HCT116 (cell line): Measurements from ENCODE around the gene GUK1. TPM values are rescaled to one million over a fixed set of nuclear protein-coding genes. Genes with fewer than 3 reads are reported as not detected.

Experiments used
- ATAC-seq: fragments of 200-7000 bp; cut with Tn5 transposase; 2 replicates; pipeline ENCODE4 v1.9.1; 2020; ENCODE audit warnings: mild to moderate bottlenecking, moderate library complexity
- BruUV-seq: library from RNA; stranded (reverse); fragments of 400-500 nt; replicated peaks from 2 replicates; lab custom pipeline; 2021; lab: Mats Ljungman, UMichigan
- CTCF ChIA-PET: fragments of 300-600 bp; sonication (Branson Sonifier 250); formaldehyde crosslinking; loops from one replicate; lab custom pipeline; 2021; ENCODE audit warnings: antibody characterized with exemption; lab: Charles Lee
- POLR2A ChIA-PET: fragments of 300-600, 350-600 bp; sonication (Branson Sonifier 250); formaldehyde crosslinking; loops from one replicate; lab custom pipeline; 2021; ENCODE audit warnings: antibody characterized with exemption; lab: Charles Lee
- RAD21 ChIA-PET, 2 experiments: fragments of 300-600 bp; sonication (Branson Sonifier 250); formaldehyde crosslinking; loops; one replicate each; lab custom pipeline; 2023; ENCODE audit warnings: low total read pairs in 2 of 2; ENCODE audit not compliant: uncharacterized antibody in 2 of 2, unreplicated experiment in 2 of 2, low non-redundant PET in 1 of 2; lab: Charles Lee
- DNase-seq: peaks from one replicate; pipeline ENCODE4 v3.0.0-alpha.2; 2010; ENCODE audit warnings: low read depth, low spot score
- H2AFZ ChIP-seq: fragments of 200-600 bp; shearing (Covaris generic), sonication (generic); 2 replicates; pipeline ENCODE4 v1.6.1; 2017; ENCODE audit warnings: low read depth, mixed run types, mixed read lengths, antibody characterized with exemption, low read length; ENCODE audit not compliant: poor library complexity, severe bottlenecking
- H3K27ac ChIP-seq: 2 replicates; pipeline ENCODE4 v1.5.1; 2012; ENCODE audit warnings: low read depth, low read length
- H3K27me3 ChIP-seq: fragments of 200-600 bp; sonication (generic); 2 replicates; pipeline ENCODE4 v1.6.1; 2016; ENCODE audit warnings: mixed run types, low read length, mixed read lengths; ENCODE audit not compliant: insufficient read depth
- H3K36me3 ChIP-seq, 2 experiments: fragments of 200-500 bp in 1 of 2; fragments of 200-600 bp in 1 of 2; sonication (Bioruptor generic) in 1 of 2; sonication (generic) in 1 of 2; 2 replicates each; pipeline versions ENCODE4 v1.5.1 to v1.6.1; 2014 to 2016; ENCODE audit warnings: low read length in 2 of 2, inconsistent platforms in 1 of 2, mixed read lengths in 1 of 2, mixed run types in 1 of 2; ENCODE audit not compliant: insufficient read depth in 2 of 2, control insufficient read depth in 1 of 2
- H3K4me1 ChIP-seq, 2 experiments: fragments of 200-600 bp in 1 of 2; sonication (generic) in 1 of 2; 2 replicates each; pipeline versions ENCODE4 v1.5.1 to v1.6.1; 2012 to 2017; ENCODE audit warnings: low read length in 2 of 2, inconsistent platforms in 1 of 2, mild to moderate bottlenecking in 1 of 2, mixed read lengths in 1 of 2, mixed run types in 1 of 2, moderate library complexity in 1 of 2; ENCODE audit not compliant: insufficient read depth in 2 of 2, control insufficient read depth in 1 of 2
- H3K4me2 ChIP-seq: fragments of 200-600 bp; sonication (generic); 2 replicates; pipeline ENCODE4 v1.6.1; 2017; ENCODE audit warnings: mixed run types, low read length, mixed read lengths
- H3K4me3 ChIP-seq, 2 experiments: fragments of 200-600 bp in 1 of 2; sonication (generic) in 1 of 2; replicated peaks in 1 of 2; 2 replicates each; pipeline ENCODE4 v1.5.1; 2011 to 2016; ENCODE audit warnings: low read length in 2 of 2, control low read depth in 1 of 2, low read depth in 1 of 2, mild to moderate bottlenecking in 1 of 2, mixed read lengths in 1 of 2, mixed run types in 1 of 2
- H3K79me2 ChIP-seq: fragments of 200-600 bp; sonication (generic); 2 replicates; pipeline ENCODE4 v1.6.1; 2017; ENCODE audit warnings: mild to moderate bottlenecking, mixed run types, low read length, moderate library complexity, mixed read lengths; ENCODE audit not compliant: insufficient read depth
- H3K9ac ChIP-seq: fragments of 200-600 bp; sonication (generic); 2 replicates; pipeline ENCODE4 v1.6.1; 2016; ENCODE audit warnings: low read length, mixed read lengths
- H3K9me2 ChIP-seq: fragments of 200-600 bp; sonication (generic), shearing (Covaris generic); 2 replicates; pipeline ENCODE4 v1.6.1; 2017; ENCODE audit warnings: mixed run types, mild to moderate bottlenecking, moderate library complexity; ENCODE audit not compliant: insufficient read depth
- H3K9me3 ChIP-seq, 2 experiments: fragments of 200-500 bp in 1 of 2; fragments of 200-600 bp in 1 of 2; sonication (Bioruptor generic) in 1 of 2; sonication (generic) in 1 of 2; 2 replicates each; pipeline ENCODE4 v1.6.1; 2014 to 2017; ENCODE audit warnings: low read length in 2 of 2, mixed read lengths in 2 of 2, inconsistent platforms in 1 of 2, low read depth in 1 of 2, mild to moderate bottlenecking in 1 of 2, mixed run types in 1 of 2, moderate library complexity in 1 of 2; ENCODE audit not compliant: control insufficient read depth in 1 of 2, insufficient read depth in 1 of 2
- H4K20me1 ChIP-seq: fragments of 200-600 bp; sonication (generic), shearing (Covaris generic); 2 replicates; pipeline ENCODE4 v1.6.1; 2017; ENCODE audit warnings: mixed run types, mild to moderate bottlenecking, moderate library complexity; ENCODE audit not compliant: insufficient read depth
- ATF3 ChIP-seq: IDR thresholded peaks from 2 replicates; pipeline ENCODE4 v1.6.1; 2012
- CBX3 ChIP-seq: IDR thresholded peaks from 2 replicates; pipeline ENCODE4 v1.6.1; 2012; ENCODE audit warnings: low read depth
- CEBPB ChIP-seq: IDR thresholded peaks from 2 replicates; pipeline ENCODE4 v1.6.1; 2012; ENCODE audit warnings: low read depth
- CTCF ChIP-seq, 3 experiments: fragments of 200-600 bp in 1 of 3; sonication (generic) in 1 of 3; IDR thresholded peaks in 2 of 3; conservative IDR thresholded peaks in 1 of 3; 2 replicates each; pipeline ENCODE4 v1.5.1; 2012 to 2017; ENCODE audit warnings: low read depth in 2 of 3, low read length in 2 of 3, antibody characterized with exemption in 1 of 3, borderline replicate concordance in 1 of 3, control low read depth in 1 of 3, mild to moderate bottlenecking in 1 of 3, mixed read lengths in 1 of 3, mixed run types in 1 of 3, moderate library complexity in 1 of 3; ENCODE audit not compliant: insufficient read depth in 1 of 3
- EGR1 ChIP-seq: IDR thresholded peaks from 2 replicates; pipeline ENCODE4 v1.6.1; 2012; ENCODE audit warnings: low read depth
- ELF1 ChIP-seq: IDR thresholded peaks from 2 replicates; pipeline ENCODE4 v1.6.1; 2012; ENCODE audit warnings: low read depth, borderline replicate concordance
- EZH2 ChIP-seq: fragments of 200-600 bp; sonication (generic); IDR thresholded peaks from 2 replicates; pipeline ENCODE4 v1.6.1; 2017; ENCODE audit warnings: antibody characterized with exemption, mixed run types
- EZH2phosphoT487 ChIP-seq: fragments of 200-600 bp; IDR thresholded peaks from 2 replicates; pipeline ENCODE4 v1.6.1; 2018; ENCODE audit warnings: antibody characterized with exemption, borderline replicate concordance
- MAX ChIP-seq: IDR thresholded peaks from 2 replicates; pipeline ENCODE4 v1.6.1; 2012
- POLR2A ChIP-seq: IDR thresholded peaks from 2 replicates; pipeline ENCODE4 v1.7.0; 2011; ENCODE audit warnings: borderline replicate concordance; ENCODE audit not compliant: insufficient read depth, insufficient read length; ENCODE audit errors: extremely low read depth
- POLR2AphosphoS5 ChIP-seq: IDR thresholded peaks from 2 replicates; pipeline ENCODE4 v1.6.1; 2011; ENCODE audit warnings: mild to moderate bottlenecking, low read depth, low read length, moderate library complexity
- SIN3A ChIP-seq: IDR thresholded peaks from 2 replicates; pipeline ENCODE4 v1.6.1; 2012; ENCODE audit warnings: low read depth
- SP1 ChIP-seq: IDR thresholded peaks from 2 replicates; pipeline ENCODE4 v1.6.1; 2012; ENCODE audit warnings: low read depth
- SRF ChIP-seq: IDR thresholded peaks from 2 replicates; pipeline ENCODE4 v1.6.1; 2012; ENCODE audit warnings: low read depth
- TCF7L2 ChIP-seq: IDR thresholded peaks from 2 replicates; pipeline ENCODE4 v1.7.0; 2011; ENCODE audit warnings: borderline replicate concordance, inconsistent platforms; ENCODE audit not compliant: insufficient read depth, insufficient read length; ENCODE audit errors: extremely low read depth
- ZFX ChIP-seq: fragments of 450-650 bp; IDR thresholded peaks from 2 replicates; pipeline ENCODE4 v1.6.1; 2017
- ZNF274 ChIP-seq: fragments of 200-500 bp; sonication (Bioruptor generic); IDR thresholded peaks from 2 replicates; pipeline ENCODE4 v1.6.1; 2014; ENCODE audit warnings: mild to moderate bottlenecking, low read depth, low read length, inconsistent platforms
- intact Hi-C: fragments of 100-400 bp; cut with micrococcal nuclease; formaldehyde crosslinking; loops from 2 replicates; pipeline ENCODE4 v1.10.0; 2022
- total RNA-seq: library from RNA; stranded (reverse); gene quantifications from one replicate; pipeline ENCODE4 v1.2.1, GENCODE V29; 2021; ENCODE audit not compliant: unreplicated experiment

The GUK1 gene
- total RNA-seq, 1 experiment from 2014 or later, result 145 TPM

GRCh38 chr1:228157729-228158126 is 17.6 kb downstream of the GUK1 start:
- no TSS peak for BruUV-seq
- no peak overlapping the region for H3K4me2 ChIP-seq
- H2AFZ ChIP-seq, result no peak overlapping the region
- ChIA-PET CTCF (no interaction called here), POLR2A (interaction anchor here (0.7 kb wide), 1 partner anchor 330 kb away, joined by 3 read pairs; no protein-coding TSS in a partner anchor), RAD21 (no interaction called here)
- TF ChIP-seq EZH2 (no peak), POLR2AphosphoS5 (no peak), ATF3 (no peak), TCF7L2 (no peak), POLR2A (no peak), CBX3 (no peak), SRF (no peak), MAX (no peak), SP1 (no peak), EGR1 (no peak), ZFX (no peak), SIN3A (no peak), ELF1 (no peak), CTCF (IDR thresholded peaks at IDR 0.05 in 2 of 3, conservative IDR thresholded peaks at IDR 0.05 in 1 of 3; ENCODE audit: borderline replicate concordance in 1 of 3, insufficient read depth in 1 of 3, low read depth in 2 of 3, low read length in 2 of 3) (no peak), EZH2phosphoT487 (no peak), CEBPB (no peak), ZNF274 (no peak)
- H3K27me3 ChIP-seq, result no peaks in the 10 kb centered on the region
- no peaks in the 10 kb centered on the region for H3K9me2 ChIP-seq
- peaks cover 11 to 23% of the 10 kb centered on the region in 2 experiments; a peak in 3 of 4 replicates for H3K4me1 ChIP-seq
- no peaks in the 10 kb centered on the region for H3K9me3 ChIP-seq
- no peaks in the 10 kb centered on the region for H4K20me1 ChIP-seq
- no peaks in the 10 kb centered on the region for H3K36me3 ChIP-seq
- no peak overlapping the region for H3K27ac ChIP-seq
- DNase-seq (no peak), ATAC-seq (no peak)
- H3K9ac ChIP-seq, result no peak overlapping the region
- intact Hi-C loops, result no loop called here
- no peak overlapping the region for H3K4me3 ChIP-seq
- no peaks in the 10 kb centered on the region for H3K79me2 ChIP-seq
